Dermis microvascular lymphatic vessel endothelial cell (primary cell): ENCODE results near the gene FAF1. TPM values are rescaled to one million over a fixed set of nuclear protein-coding genes. Genes with fewer than 3 reads are reported as not detected.
"Not testable (repeated sequence)": the region's sequence is repeated elsewhere in the genome, so short reads cannot be mapped to it uniquely, and the experiment has no call there.

Experiments used
- DNase-seq, 2 donors: peaks; one replicate each; pipeline versions ENCODE4 v3.0.0 to v3.0.0-alpha.2; 2010; ENCODE audit warnings: low read depth in 2 of 2
- total RNA-seq: library from RNA; depleted of rRNA; stranded (reverse); fragments of >200 nt; gene quantifications from 2 replicates; pipeline ENCODE4 v1.2.1, GENCODE V29; 2014

The FAF1 gene
- total RNA-seq: 23.7 and 25.0 TPM in 2 replicates

- peak; percentile 96 to 98 for DNase-seq
Observed at GRCh38 chr1:50959913-50960844, at the start of gene FAF1. TSS of gene FAF1 (minus strand) at chr1:50960267. CDS start at chr1:50959811, 456 bp downstream.

GRCh38 chr1:51009381-51009780 lies 49.3 kb upstream of the FAF1 start:
- DNase-seq: no peak

GRCh38 chr1:51005549-51005948 lies 45.5 kb upstream of the FAF1 start:
- DNase-seq: not testable (repeated sequence)

DNA sequence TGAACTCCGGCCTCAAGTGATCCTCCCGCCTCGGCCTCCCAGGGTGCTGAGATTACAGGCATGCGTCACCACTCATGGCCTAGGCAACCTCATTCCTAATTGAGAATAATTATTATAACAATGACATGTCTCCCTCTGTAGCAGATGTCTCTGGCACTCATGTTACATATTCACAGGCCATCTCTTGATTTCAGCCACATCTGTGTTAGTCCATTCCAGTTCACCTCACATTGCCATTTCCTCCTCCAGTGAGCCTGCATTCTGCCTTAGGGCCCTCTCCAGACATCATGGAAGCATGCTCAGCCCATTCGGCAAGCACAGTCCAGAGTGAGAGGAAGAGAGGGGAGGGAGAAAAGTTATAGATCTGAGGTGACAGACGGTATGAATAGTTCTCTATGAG lies 42.4 kb upstream of the FAF1 start:
- DNase-seq: no peak

- DNase-seq: no peak
Observed at GRCh38 chr1:51000651-51001050, 40.6 kb upstream of the FAF1 start.

- DNase-seq: no peak
Observed at GRCh38 chr1:51000160-51000559, 40.1 kb upstream of the FAF1 start.

DNA sequence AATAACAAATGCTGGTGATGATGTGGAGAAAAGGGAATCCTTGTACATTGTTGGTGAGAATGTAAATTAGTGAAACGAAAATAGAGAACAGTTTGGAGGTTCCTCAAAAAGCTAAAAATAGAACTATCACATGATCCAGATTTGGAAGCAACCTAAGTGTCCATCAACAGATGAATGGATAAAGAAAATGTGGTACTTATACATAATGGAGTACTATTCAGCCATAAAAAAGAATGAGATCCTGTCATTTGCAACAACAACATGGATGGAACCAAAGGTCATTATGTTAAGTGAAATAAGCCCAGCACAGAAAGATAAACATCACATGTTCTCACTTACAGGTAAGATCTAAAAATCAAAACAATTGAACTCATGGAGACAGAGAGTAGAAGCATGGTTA lies 39.3 kb upstream of the FAF1 start:
- not testable (repeated sequence) for DNase-seq

- DNase-seq: no peak
Observed at GRCh38 chr1:50996083-50996482, 36.0 kb upstream of the FAF1 start.

GRCh38 chr1:50995651-50996050 lies 35.6 kb upstream of the FAF1 start:
- no peak for DNase-seq

DNA sequence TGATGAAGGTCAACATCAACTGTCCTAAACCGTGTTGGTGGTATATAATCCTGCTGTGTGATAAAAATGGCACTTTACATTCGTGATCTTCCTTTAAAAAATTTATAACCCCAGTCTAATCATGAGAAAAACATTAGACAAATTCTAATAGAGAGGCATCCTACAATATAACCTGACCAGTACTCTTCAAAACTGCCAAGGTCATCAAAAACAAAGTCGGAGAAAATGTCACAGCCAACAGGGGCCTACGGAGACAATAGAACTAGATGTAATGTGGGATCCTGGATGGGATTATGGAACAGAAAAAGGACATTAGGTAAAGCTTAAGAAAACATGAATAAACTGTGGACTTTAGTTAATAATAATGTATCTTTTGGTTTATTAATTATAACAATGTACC lies 34.9 kb upstream of the FAF1 start:
- no peak for DNase-seq

DNA sequence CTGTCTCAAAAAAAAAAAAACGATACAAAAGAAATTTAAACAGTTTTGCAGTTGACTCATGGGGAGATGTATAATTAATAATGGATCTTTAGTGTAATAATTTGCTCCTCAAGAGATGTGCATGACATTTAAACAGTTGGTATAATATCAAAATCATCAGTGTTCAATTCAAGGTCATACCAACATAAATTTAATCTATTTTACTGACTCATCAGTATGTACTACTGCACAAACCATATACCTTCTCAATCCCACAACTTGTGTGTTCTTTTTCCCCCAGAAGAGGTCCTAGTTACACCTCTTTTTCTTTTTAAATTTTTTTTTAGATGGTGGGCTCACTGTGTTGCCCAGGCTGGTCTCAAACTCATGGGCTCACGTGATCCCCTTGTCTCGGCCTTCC lies 33.6 kb upstream of the FAF1 start:
- no peak for DNase-seq

- DNase-seq: no peak
Observed at GRCh38 chr1:50992532-50993318, 32.7 kb upstream of the FAF1 start.

DNA sequence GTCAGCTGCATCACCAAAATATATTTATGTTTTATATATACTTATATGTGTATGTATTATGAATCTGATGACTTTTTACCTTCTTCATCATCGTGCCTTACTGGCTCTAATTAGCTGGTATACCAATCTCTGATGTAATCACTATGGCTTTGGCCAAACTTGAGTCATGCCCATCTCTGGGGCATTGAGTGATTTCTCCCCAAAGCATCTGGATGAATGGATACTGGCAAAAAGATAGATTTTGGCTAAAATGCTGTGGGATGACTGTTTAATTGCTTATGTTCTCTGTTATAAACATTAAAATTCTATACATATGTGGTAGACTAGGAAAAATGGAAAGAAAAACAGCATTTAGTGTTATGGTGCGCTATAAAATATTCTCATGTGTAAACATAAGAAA lies 29.6 kb upstream of the FAF1 start:
- DNase-seq: no peak

DNA sequence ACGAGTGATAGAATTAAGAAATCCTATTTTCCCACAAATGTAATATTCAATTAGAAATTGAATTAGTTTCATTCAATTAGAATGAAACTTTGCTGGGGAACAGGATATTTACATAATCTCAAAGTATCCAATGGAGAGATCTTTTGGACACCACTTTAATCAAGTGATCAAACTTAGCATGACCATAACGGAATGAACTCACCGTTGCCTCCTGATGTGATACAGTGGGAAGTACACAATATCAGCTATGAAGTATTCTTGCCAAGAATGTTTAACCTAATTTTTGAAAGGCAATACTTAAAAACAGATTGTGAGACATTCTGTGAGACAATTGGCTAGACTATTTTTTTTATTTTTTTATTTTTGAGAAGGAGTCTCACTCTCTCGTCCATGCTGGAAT lies 26.6 kb upstream of the FAF1 start:
- no peak for DNase-seq

DNA sequence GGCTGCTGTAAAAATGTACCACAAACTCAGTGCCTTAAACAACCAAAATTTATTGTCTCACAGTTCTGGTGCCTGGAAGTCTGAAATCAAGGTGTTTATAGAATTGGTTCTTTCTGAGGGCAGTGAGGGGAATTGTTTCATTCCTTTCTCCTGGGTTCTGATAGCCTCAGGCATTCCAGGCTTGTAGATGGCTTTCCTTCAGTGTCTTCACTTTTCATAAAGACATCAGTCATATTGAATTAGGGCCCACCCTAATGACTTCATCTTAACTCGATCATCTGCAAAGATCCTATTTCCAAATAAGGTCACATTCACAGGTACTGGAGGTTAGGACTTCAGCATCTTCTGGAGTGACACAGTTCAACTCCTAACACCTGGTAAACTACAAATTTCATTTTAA lies 25.0 kb upstream of the FAF1 start:
- no peak for DNase-seq

DNA sequence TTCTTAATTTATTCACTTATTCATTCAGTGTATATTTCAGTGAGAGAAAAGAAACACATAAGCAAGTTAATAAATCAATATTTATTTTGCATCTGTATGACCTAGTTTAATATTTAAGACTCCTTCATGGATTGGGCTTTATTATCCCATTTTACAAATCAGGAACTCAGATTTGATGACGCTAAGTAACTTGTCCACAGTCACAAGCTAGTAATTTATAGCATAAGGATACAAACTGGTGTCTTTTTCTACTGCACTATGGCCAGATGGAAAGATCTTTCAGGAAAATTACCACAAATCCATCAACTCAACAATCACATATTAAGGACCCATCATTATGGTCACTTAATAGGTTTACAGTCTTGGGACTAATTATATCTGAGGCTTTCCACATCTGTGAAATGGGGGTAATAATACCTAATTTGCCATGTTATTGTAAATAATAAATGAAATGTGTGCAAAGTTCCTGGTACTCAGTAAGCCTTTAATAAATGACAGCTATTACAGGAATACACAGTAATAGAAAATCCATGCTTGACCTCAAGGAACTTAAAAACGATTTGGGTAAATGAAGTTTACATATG lies 23.2 kb upstream of the FAF1 start:
- no peak for DNase-seq

GRCh38 chr1:50982611-50983010 lies 22.5 kb upstream of the FAF1 start:
- DNase-seq: no peak

DNA sequence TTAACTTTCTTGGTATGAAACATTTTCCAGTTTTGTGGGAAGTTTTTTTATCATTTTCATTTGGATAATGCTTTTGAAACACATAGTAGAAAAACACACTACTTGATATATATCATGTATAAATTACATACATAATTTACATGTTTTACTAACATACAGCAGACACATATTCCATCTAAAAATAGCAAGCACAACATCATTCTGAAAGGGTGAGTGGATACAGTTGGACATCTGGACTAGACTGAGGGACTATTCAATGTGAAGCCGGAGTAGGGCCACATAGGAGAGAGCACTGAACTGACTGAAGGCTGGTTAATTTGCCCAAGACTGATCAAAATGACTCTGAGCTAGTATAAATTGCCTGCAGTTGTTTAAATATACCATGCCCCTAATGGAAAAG lies 21.7 kb upstream of the FAF1 start:
- no peak for DNase-seq

GRCh38 chr1:50980505-50980904 lies 20.4 kb upstream of the FAF1 start:
- DNase-seq: no peak

- no peak for DNase-seq
Observed at GRCh38 chr1:50979937-50980336, 19.9 kb upstream of the FAF1 start.

GRCh38 chr1:50978852-50979781 lies 19.1 kb upstream of the FAF1 start:
- no peak for DNase-seq
